ENCODE measurements around the gene MYLK. TPM values are rescaled to one million over a fixed set of nuclear protein-coding genes. Genes with fewer than 3 reads are reported as not detected.
"Not testable (repeated sequence)": the region's sequence is repeated elsewhere in the genome, so short reads cannot be mapped to it uniquely, and the experiment has no call there.

MYLK gene
- total RNA-seq: under 1 TPM; 0.06 to 0.15 TPM

DNA sequence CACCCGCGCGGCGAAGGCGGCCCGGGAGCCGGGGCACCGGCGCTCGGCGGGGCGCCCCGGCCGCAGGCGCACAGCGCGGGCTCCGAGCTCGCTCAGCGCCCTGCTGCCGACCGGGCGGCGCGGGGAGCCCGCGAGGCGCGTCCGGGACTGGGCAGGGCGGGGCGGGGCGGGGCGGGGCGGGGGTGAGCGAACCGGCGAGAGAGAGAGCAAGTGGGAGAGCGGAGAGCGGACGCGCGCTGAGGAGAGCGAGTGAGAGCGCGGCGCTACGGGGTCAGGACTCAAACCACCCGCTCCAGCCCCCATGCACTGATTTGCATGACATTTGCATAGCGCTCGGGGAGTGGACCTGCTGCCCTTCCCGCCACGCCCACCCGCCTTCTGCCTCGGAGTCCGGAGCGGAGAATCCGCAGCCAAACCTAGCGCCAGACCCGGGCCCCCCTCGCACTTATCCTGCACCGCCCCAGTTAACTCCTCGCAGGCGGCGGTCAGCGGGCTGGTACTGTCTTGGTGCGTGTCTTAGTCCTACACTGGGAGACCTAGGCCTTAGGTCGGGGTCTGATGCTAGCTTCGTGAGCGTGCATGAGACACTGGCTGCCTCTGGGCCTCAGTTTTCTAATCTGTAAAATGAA is at the start of gene MYLK:
Gene MYLK (minus strand): TSS at position 130 of the 629 bp plus-strand sequence. CDS start 90,491 bp downstream, outside the sequence.
- H3K4me1 Mint-ChIP-seq: peaks cover 13% of the 10 kb centered on the region
- no peaks in the 10 kb centered on the region for H3K36me3 Mint-ChIP-seq (ENCODE audit: low read depth)
- CTCF ChIA-PET: interaction anchor here (0.5 kb wide), 1 partner anchor 721 kb away, joined by 3 read pairs; no protein-coding TSS in a partner anchor
- H3K4me3 Mint-ChIP-seq: peak within 1 kb of the TSS; percentile 65
- DNase-seq: peak; percentile 68
- H3K27me3 Mint-ChIP-seq: peaks cover 53% of the 10 kb centered on the region
- no peaks in the 10 kb centered on the region for H3K9me3 Mint-ChIP-seq
- POLR2A ChIA-PET: no interaction called here
- H3K27ac Mint-ChIP-seq: no peak within 1 kb of the TSS

DNA sequence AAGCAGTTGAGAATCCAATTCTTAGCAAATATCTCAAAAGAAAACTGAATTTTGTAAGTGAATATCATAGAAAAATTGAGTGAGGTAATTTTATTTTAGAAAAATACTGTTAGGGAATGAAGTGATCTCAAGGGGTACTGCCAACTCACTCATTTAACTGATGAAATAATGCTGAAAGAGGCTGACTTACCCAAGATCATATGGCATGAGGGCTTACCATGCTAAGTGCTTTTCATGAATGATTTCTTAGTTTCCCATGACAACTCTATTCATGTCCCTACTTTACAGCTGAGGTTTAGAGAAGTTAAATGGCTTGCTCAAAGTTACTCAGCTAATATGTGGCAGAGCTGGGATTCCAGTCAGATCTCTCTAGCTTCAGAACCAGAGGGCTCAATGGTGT is 46.3 kb upstream of the MYLK start:
- CTCF ChIA-PET: no interaction called here
- H3K27ac Mint-ChIP-seq: no peak overlapping the region
- H3K9me3 Mint-ChIP-seq: no peaks in the 10 kb centered on the region
- peaks cover 21% of the 10 kb centered on the region for H3K36me3 Mint-ChIP-seq (ENCODE audit: low read depth)
- DNase-seq: no peak
- POLR2A ChIA-PET: no interaction called here
- H3K4me3 Mint-ChIP-seq: no peak overlapping the region
- no peaks in the 10 kb centered on the region for H3K27me3 Mint-ChIP-seq
- H3K4me1 Mint-ChIP-seq: no peaks in the 10 kb centered on the region

GRCh38 chr3:123929325-123929724 is 45.2 kb upstream of the MYLK start:
- H3K9me3 Mint-ChIP-seq: peaks cover under 1% of the 10 kb centered on the region
- peaks cover 28% of the 10 kb centered on the region for H3K36me3 Mint-ChIP-seq (ENCODE audit: low read depth)
- H3K4me1 Mint-ChIP-seq: no peaks in the 10 kb centered on the region
- no peaks in the 10 kb centered on the region for H3K27me3 Mint-ChIP-seq
- no peak for DNase-seq
- no peak overlapping the region for H3K4me3 Mint-ChIP-seq
- ChIA-PET POLR2A (no interaction called here), CTCF (no interaction called here)
- no peak overlapping the region for H3K27ac Mint-ChIP-seq

DNA sequence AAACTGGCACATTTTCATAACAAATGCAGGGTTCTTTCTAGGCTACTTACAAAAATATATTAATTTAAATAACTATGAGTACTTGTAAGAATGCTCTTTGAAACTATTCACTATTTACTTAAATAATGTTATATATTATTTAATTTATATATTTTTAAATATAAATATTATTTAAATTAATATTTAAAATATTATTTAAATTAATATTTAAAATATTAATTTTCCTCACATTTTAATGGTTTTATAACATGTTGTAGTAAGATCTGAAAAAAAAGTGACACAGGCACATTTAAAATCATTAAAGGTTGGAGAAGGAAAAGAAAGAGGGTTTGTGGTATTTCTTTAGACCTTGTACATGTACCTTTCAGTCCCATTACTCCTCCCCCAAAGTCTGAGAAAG is 42.3 kb upstream of the MYLK start:
- H3K9me3 Mint-ChIP-seq: peaks cover 16% of the 10 kb centered on the region
- DNase-seq: no peak
- no peak overlapping the region for H3K4me3 Mint-ChIP-seq
- peaks cover 45% of the 10 kb centered on the region for H3K36me3 Mint-ChIP-seq (ENCODE audit: low read depth)
- H3K27me3 Mint-ChIP-seq: no peaks in the 10 kb centered on the region
- no peak overlapping the region for H3K27ac Mint-ChIP-seq
- H3K4me1 Mint-ChIP-seq: no peaks in the 10 kb centered on the region
- POLR2A ChIA-PET: no interaction called here
- CTCF ChIA-PET: no interaction called here

DNA sequence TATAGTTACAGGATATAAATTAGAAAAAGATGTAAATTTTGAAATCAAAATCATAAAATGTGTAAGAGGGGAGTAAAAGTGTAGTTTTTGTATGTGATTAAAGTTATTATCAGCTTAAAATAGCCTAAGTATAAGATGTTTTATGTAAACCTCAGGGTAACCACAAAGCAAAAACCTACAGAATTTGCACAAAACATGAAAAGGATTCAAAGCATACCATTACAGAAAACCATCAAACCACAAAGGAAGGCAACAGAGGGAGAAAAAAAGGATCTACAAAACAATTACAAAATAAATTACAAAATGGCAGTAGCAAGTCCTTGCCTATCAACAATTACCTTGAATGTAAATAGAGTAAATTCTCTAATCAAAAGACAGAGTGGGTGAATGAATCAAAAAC is 36.7 kb upstream of the MYLK start:
- no peak overlapping the region for H3K4me3 Mint-ChIP-seq
- H3K27ac Mint-ChIP-seq: no peak overlapping the region
- no peaks in the 10 kb centered on the region for H3K27me3 Mint-ChIP-seq
- peaks cover 28% of the 10 kb centered on the region for H3K9me3 Mint-ChIP-seq
- no peak for DNase-seq
- H3K4me1 Mint-ChIP-seq: peaks cover 7% of the 10 kb centered on the region
- peaks cover 53% of the 10 kb centered on the region for H3K36me3 Mint-ChIP-seq (ENCODE audit: low read depth)
- ChIA-PET POLR2A (no interaction called here), CTCF (no interaction called here)

DNA sequence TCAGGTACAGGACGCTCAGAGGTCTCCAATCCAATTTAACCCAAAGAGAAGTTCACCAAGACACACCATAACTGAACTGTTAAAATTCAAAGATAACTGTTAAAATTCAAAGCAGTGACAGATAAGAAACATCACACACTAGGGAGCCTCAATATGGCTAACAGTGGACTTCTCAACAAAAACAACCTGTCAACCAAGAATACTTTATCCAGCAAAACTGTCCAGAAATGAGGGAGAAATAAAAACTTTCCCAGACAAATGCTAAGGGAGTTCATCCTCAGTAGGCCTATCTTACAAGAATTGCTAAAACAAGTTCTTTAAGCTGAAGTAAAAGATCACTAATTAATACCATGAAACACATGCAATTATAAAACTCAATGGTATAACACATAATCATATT is 36.3 kb upstream of the MYLK start:
- H3K4me3 Mint-ChIP-seq: no peak overlapping the region
- H3K27me3 Mint-ChIP-seq: no peaks in the 10 kb centered on the region
- ChIA-PET CTCF (interaction anchor here (0.5 kb wide), 1 partner anchor 555 kb away, joined by 3 read pairs; no protein-coding TSS in a partner anchor), POLR2A (no interaction called here)
- H3K27ac Mint-ChIP-seq: no peak overlapping the region
- peaks cover 7% of the 10 kb centered on the region for H3K4me1 Mint-ChIP-seq
- peaks cover 53% of the 10 kb centered on the region for H3K36me3 Mint-ChIP-seq (ENCODE audit: low read depth)
- no peak for DNase-seq
- peaks cover 28% of the 10 kb centered on the region for H3K9me3 Mint-ChIP-seq

GRCh38 chr3:123919353-123919752 is 35.2 kb upstream of the MYLK start:
- Mint-ChIP-seq H3K4me3 (no peak overlapping the region), H3K36me3 (ENCODE audit: low read depth) (peaks cover 52% of the 10 kb centered on the region)
- CTCF ChIA-PET: no interaction called here

GRCh38 chr3:123914829-123915228 is 30.7 kb upstream of the MYLK start:
- no peaks in the 10 kb centered on the region for H3K27me3 Mint-ChIP-seq
- no peak for DNase-seq
- peaks cover 12% of the 10 kb centered on the region for H3K36me3 Mint-ChIP-seq (ENCODE audit: low read depth)
- H3K4me3 Mint-ChIP-seq: no peak overlapping the region
- CTCF ChIA-PET: interaction anchor here (0.6 kb wide), 2 partner anchors 545 to 950 kb away, joined by 4 to 5 read pairs; no protein-coding TSS in a partner anchor
- POLR2A ChIA-PET: no interaction called here
- H3K27ac Mint-ChIP-seq: no peak overlapping the region
- H3K9me3 Mint-ChIP-seq: no peaks in the 10 kb centered on the region
- H3K4me1 Mint-ChIP-seq: no peaks in the 10 kb centered on the region

More at GRCh38 chr3:123919353-123919752, 35.2 kb upstream of the MYLK start:
- Mint-ChIP-seq H3K27ac (no peak overlapping the region), H3K9me3 (peaks cover 28% of the 10 kb centered on the region), H3K4me1 (peaks cover 7% of the 10 kb centered on the region), H3K27me3 (no peaks in the 10 kb centered on the region)
- POLR2A ChIA-PET: no interaction called here
- no peak for DNase-seq

DNA sequence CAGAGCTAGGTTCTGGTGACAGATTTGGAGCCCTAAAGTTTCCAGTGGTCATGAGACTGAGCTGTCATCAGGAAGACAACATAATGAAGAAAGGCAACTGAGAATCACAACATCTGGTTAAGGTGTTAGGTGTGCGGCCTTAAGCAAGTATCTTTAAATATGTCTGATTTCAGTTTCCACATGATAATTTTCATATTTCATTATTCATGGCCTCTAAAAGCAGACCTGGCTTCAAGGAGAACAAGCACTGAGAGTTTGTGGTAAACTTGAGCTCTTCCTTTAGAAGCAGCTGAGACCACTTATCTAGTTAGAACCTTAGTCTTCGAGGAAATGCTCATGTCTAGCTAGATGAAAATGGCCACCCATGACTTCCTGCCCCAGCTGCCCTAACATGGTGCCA is 25.7 kb upstream of the MYLK start:
- Mint-ChIP-seq H3K9me3 (no peaks in the 10 kb centered on the region), H3K27me3 (peaks cover 4% of the 10 kb centered on the region), H3K36me3 (ENCODE audit: low read depth) (peaks cover 2% of the 10 kb centered on the region), H3K4me1 (no peaks in the 10 kb centered on the region), H3K27ac (no peak overlapping the region), H3K4me3 (no peak overlapping the region)
- no peak for DNase-seq
- POLR2A ChIA-PET: no interaction called here
- CTCF ChIA-PET: no interaction called here

GRCh38 chr3:123907720-123908119 is 23.6 kb upstream of the MYLK start:
- DNase-seq: no peak
- Mint-ChIP-seq H3K27me3 (peaks cover 7% of the 10 kb centered on the region), H3K4me1 (no peaks in the 10 kb centered on the region), H3K36me3 (ENCODE audit: low read depth) (peaks cover 1% of the 10 kb centered on the region), H3K4me3 (no peak overlapping the region), H3K9me3 (no peaks in the 10 kb centered on the region), H3K27ac (no peak overlapping the region)
- ChIA-PET CTCF (interaction anchor here (1.4 kb wide), 1 partner anchor 11 kb away, joined by 3 read pairs; no protein-coding TSS in a partner anchor), POLR2A (no interaction called here)

- ChIA-PET CTCF (interaction anchor here (0.6 to 0.7 kb wide), 2 partner anchors 14 to 584 kb away, joined by 3 to 4 read pairs; no protein-coding TSS in a partner anchor), POLR2A (no interaction called here)
- Mint-ChIP-seq H3K36me3 (ENCODE audit: low read depth) (no peaks in the 10 kb centered on the region), H3K27ac (no peak overlapping the region), H3K9me3 (no peaks in the 10 kb centered on the region), H3K4me3 (no peak overlapping the region), H3K27me3 (peaks cover 20% of the 10 kb centered on the region), H3K4me1 (no peaks in the 10 kb centered on the region)
- DNase-seq: no peak
Observed at GRCh38 chr3:123899300-123899865, 15.3 kb upstream of the MYLK start.

DNA sequence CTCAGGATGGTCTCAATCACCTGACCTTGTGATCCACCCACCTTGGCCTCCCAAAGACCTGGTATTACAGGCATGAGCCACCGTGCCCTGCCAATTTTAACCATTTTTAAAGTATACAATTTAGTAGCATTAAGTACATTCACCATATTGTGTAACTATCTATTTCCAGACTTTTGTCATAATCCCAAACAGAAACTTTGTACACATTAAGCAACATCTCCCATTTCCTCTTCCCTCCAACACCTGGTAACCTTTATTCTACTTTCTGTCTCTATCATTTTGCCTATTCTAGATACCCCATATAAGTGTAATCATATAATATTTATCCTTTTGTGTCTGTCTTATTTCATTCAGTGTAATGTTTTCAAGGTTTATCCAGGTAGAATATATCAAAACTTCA is 8.9 kb upstream of the MYLK start:
- H3K27me3 Mint-ChIP-seq: peaks cover 26% of the 10 kb centered on the region
- H3K27ac Mint-ChIP-seq: no peak overlapping the region
- DNase-seq: no peak
- POLR2A ChIA-PET: no interaction called here
- H3K36me3 Mint-ChIP-seq (ENCODE audit: low read depth): no peaks in the 10 kb centered on the region
- CTCF ChIA-PET: no interaction called here
- no peaks in the 10 kb centered on the region for H3K4me1 Mint-ChIP-seq
- no peak overlapping the region for H3K4me3 Mint-ChIP-seq
- peaks cover 18% of the 10 kb centered on the region for H3K9me3 Mint-ChIP-seq

DNA sequence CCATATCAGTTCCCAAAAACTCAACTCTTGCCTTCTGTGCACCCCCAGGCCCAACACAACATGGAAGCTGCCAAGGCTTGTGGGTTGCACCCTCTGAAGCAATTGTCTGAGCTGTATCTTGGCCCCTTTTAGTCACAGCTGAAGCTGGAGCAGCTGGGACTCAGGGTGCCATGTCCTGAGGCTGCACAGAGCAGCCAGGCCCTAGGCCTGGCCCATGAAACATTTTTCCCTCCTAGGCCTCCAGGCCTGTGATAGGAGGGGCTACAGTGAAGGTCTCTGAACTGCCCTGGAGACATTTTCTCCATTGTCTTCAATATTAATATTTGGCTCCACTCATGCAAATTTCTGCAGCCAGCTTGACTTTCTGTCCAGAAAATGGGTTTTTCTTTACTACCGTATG is 8.1 kb upstream of the MYLK start:
- Mint-ChIP-seq H3K36me3 (ENCODE audit: low read depth) (no peaks in the 10 kb centered on the region), H3K4me1 (no peaks in the 10 kb centered on the region), H3K4me3 (no peak overlapping the region), H3K9me3 (peaks cover 18% of the 10 kb centered on the region), H3K27ac (no peak overlapping the region), H3K27me3 (peaks cover 30% of the 10 kb centered on the region)
- POLR2A ChIA-PET: no interaction called here
- no peak for DNase-seq
- CTCF ChIA-PET: no interaction called here

- POLR2A ChIA-PET; H3K27ac Mint-ChIP-seq; DNase-seq; H3K36me3 Mint-ChIP-seq (ENCODE audit: low read depth); CTCF ChIA-PET; H3K4me3 Mint-ChIP-seq; H3K4me1 Mint-ChIP-seq: not testable (repeated sequence)
- Mint-ChIP-seq H3K9me3 (peaks cover 18% of the 10 kb centered on the region), H3K27me3 (peaks cover 33% of the 10 kb centered on the region)
Observed at GRCh38 chr3:123890991-123891390, 6.9 kb upstream of the MYLK start.

Measured in activated CD4-positive, alpha-beta T cell treated with anti-CD3 and anti-CD28 coated beads, Interleukin-2, amount 10 ng/mL, durations not matched to agents 7 days and 5 days (primary cell).